WERI-Rb-1 (cell line): ENCODE data around the gene UPF1.
"Not testable (repeated sequence)": the region's sequence is repeated elsewhere in the genome, so short reads cannot be mapped to it uniquely, and the experiment has no call there.

Source experiments
- DNase-seq: peaks from one replicate; pipeline ENCODE4 v3.0.0-alpha.2; 2020
- H3K27ac ChIP-seq: fragments of 250-450 bp; sonication (Bioruptor Pico); 2 replicates; pipeline ENCODE4 v1.5.1; 2020; ENCODE audit warnings: mild to moderate bottlenecking, moderate library complexity
- H3K27me3 ChIP-seq: fragments of 250-450 bp; sonication (Bioruptor Pico); 2 replicates; pipeline ENCODE4 v1.5.1; 2021; ENCODE audit warnings: mild to moderate bottlenecking, low read depth, moderate library complexity; ENCODE audit not compliant: insufficient read depth, severe bottlenecking
- H3K36me3 ChIP-seq: fragments of 250-450 bp; sonication (Bioruptor Pico); 2 replicates; pipeline ENCODE4 v1.5.1; 2020; ENCODE audit warnings: mild to moderate bottlenecking, moderate library complexity
- H3K4me3 ChIP-seq: 2 replicates; pipeline ENCODE4 v1.5.1; 2011; ENCODE audit warnings: low read depth, mild to moderate bottlenecking, control low read depth, low read length
- H3K9me3 ChIP-seq: fragments of 250-450 bp; sonication (Bioruptor Pico); 2 replicates; pipeline ENCODE4 v1.5.1; 2021; ENCODE audit warnings: mild to moderate bottlenecking, moderate library complexity; ENCODE audit not compliant: severe bottlenecking
- CTCF ChIP-seq: IDR thresholded peaks from 2 replicates; pipeline ENCODE4 v1.5.1; 2011; ENCODE audit warnings: low read depth, mild to moderate bottlenecking, control low read depth, inconsistent platforms, low read length

The UPF1 gene

DNA sequence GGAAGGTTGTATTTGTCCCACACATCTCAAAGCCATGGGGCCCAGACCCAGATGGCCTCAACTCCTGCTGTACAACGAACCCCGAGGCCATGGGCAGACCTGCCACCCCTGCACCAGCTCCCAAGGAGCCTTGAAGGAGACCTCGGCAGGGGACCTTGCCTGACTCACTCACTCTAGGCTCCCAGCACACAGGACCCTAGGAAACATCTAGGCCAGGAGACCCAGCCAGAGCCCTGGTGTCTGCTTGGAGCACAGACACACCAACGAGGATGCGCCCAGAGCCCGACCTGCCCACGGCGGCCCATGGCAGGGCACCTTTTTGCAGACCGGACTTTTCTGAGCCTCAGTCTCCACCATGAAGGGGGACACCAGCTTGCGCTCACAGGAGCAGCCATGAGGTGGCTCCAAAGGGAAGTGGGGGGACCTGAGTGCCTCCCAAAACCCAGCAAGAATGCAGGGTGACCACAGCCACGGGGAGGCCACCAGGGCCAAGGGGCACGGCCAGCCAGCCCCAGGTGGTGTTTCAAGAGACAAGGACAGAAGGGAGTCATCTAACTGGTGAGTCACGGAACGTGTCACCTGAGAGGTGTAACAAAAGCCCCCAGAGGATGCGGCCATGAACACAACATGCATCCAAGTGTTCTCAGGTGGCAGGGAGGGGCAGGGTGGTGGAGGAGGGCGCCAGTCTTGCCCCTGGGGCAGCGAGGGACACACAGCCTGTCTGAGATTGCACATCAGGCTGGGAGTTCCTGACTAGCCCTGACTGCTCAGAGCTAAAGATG, 69.1 kb downstream of the UPF1 start:
- no peak for TF ChIP-seq CTCF
- H3K36me3 ChIP-seq = peaks cover 35% of the 10 kb centered on the region
- no peak overlapping the region for H3K27ac ChIP-seq
- H3K4me3 ChIP-seq = no peak overlapping the region
- no peaks in the 10 kb centered on the region for H3K27me3 ChIP-seq
- DNase-seq = no peak
- H3K9me3 ChIP-seq = no peaks in the 10 kb centered on the region

GRCh38 chr19:18901491-18901890, 69.7 kb downstream of the UPF1 start:
- no peak for DNase-seq
- no peak overlapping the region for H3K27ac ChIP-seq
- H3K27me3 ChIP-seq = no peaks in the 10 kb centered on the region
- H3K36me3 ChIP-seq = peaks cover 35% of the 10 kb centered on the region
- no peaks in the 10 kb centered on the region for H3K9me3 ChIP-seq
- TF ChIP-seq CTCF = no peak
- no peak overlapping the region for H3K4me3 ChIP-seq

DNA sequence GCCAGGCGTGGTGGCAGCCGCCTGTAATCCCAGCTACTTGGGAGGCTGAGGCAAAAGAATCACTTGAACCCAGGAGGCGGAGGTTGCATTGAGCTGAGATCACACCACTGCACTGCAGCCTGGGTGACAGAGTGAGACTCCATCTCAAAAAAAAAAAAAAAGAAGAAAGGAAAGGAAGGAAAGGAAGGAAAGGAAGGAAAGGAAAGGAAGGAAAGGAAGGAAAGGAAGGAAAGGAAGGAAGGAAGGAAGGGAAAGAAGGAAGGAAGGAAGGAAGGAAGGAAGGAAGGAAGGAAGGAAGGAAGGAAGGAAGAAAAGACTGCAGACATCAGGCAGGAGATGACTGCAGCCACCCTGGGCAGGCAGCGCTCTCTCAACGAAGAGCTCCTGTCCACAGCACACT, 70.8 kb downstream of the UPF1 start:
- not testable (repeated sequence) for H3K27me3 ChIP-seq, H3K4me3 ChIP-seq, H3K9me3 ChIP-seq, H3K27ac ChIP-seq, DNase-seq
- H3K36me3 ChIP-seq = peaks cover 39% of the 10 kb centered on the region

- Histone ChIP-seq H3K9me3 (no peaks in the 10 kb centered on the region), H3K36me3 (peaks cover 39% of the 10 kb centered on the region), H3K27me3 (no peaks in the 10 kb centered on the region), H3K4me3 (no peak overlapping the region), H3K27ac (no peak overlapping the region)
- no peak for DNase-seq
- no peak for TF ChIP-seq CTCF
Measured at GRCh38 chr19:18903156-18904037, 71.6 kb downstream of the UPF1 start.

- peaks cover 35% of the 10 kb centered on the region for H3K36me3 ChIP-seq
- no peaks in the 10 kb centered on the region for H3K9me3 ChIP-seq
- no peak overlapping the region for H3K4me3 ChIP-seq
- no peaks in the 10 kb centered on the region for H3K27me3 ChIP-seq
- TF ChIP-seq CTCF = no peak
- H3K27ac ChIP-seq = no peak overlapping the region
- DNase-seq = no peak
Measured at GRCh38 chr19:18904334-18905057, 72.7 kb downstream of the UPF1 start.

DNA sequence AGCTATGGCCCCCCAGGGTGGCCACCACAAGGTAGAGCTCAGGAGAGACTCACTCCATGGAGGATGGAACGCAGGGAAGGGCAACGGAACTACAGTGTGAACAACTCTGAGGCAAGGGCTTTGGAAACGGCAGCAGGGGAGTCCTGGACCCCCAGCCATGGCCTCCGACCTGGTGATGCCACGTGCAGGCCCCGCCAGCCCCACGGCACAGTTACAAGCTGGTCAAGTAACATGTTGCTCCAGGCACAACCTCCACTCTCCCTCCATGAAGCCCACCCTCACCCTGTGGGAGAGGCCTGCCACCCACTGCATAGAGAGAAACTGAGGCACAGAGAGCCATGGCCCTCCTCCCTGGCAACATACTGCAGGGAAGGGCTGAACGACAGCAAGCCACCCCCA, 73.3 kb downstream of the UPF1 start:
- Histone ChIP-seq H3K4me3 (no peak overlapping the region), H3K9me3 (no peaks in the 10 kb centered on the region), H3K27me3 (no peaks in the 10 kb centered on the region), H3K27ac (no peak overlapping the region), H3K36me3 (peaks cover 35% of the 10 kb centered on the region)
- DNase-seq = no peak
- TF ChIP-seq CTCF = no peak
